ENCODE measurements around the gene IDH3B. TPM values are rescaled to one million over a fixed set of nuclear protein-coding genes. Genes with fewer than 3 reads are reported as not detected.

IDH3B gene
- total and polyA plus RNA-seq, 2 experiments from 2014 or later: 216 to 244 TPM

DNA sequence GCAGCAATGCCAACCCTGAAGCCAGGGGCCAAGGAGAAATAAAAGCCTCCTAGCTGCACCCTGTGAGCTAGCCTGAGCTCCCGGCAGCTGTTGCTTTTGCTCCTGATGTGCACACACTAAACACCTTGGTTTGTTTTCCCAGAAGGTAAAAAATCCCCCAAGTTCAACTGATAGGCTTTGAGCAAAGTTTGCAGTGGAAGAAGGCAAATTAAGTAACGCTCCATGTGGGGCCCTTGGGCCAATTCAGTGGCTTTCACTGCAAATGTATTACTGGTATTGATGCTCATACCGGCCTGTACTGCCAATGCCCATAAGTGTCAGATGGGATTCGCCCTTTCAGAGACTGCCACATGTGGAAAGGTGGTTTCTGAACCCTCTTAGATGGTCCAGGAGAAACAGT, 9.4 kb upstream of the IDH3B start:
- no peak for DNase-seq (ENCODE audit: low read depth in 1 of 2, low spot score in 1 of 2)
- H3K4me3 ChIP-seq: no peak overlapping the region
- no peaks in the 10 kb centered on the region for H3K9me3 ChIP-seq (ENCODE audit: low read depth)
- H3K36me3 ChIP-seq: no peaks in the 10 kb centered on the region
- peaks cover 51% of the 10 kb centered on the region for H3K27me3 ChIP-seq
- TF ChIP-seq, protein P1, sequence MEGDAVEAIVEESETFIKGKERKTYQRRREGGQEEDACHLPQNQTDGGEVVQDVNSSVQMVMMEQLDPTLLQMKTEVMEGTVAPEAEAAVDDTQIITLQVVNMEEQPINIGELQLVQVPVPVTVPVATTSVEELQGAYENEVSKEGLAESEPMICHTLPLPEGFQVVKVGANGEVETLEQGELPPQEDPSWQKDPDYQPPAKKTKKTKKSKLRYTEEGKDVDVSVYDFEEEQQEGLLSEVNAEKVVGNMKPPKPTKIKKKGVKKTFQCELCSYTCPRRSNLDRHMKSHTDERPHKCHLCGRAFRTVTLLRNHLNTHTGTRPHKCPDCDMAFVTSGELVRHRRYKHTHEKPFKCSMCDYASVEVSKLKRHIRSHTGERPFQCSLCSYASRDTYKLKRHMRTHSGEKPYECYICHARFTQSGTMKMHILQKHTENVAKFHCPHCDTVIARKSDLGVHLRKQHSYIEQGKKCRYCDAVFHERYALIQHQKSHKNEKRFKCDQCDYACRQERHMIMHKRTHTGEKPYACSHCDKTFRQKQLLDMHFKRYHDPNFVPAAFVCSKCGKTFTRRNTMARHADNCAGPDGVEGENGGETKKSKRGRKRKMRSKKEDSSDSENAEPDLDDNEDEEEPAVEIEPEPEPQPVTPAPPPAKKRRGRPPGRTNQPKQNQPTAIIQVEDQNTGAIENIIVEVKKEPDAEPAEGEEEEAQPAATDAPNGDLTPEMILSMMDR (IDR thresholded peaks at IDR 0.05; ENCODE audit: low read depth, low read length): no peak
- no peaks in the 10 kb centered on the region for H3K4me1 ChIP-seq (ENCODE audit: low read depth)
- H3K27ac ChIP-seq: no peak overlapping the region

- Histone ChIP-seq H3K36me3 (no peaks in the 10 kb centered on the region), H3K4me3 (no peak overlapping the region), H3K27ac (no peak overlapping the region), H3K27me3 (peaks cover 49% of the 10 kb centered on the region), H3K4me1 (ENCODE audit: low read depth) (no peaks in the 10 kb centered on the region), H3K9me3 (ENCODE audit: low read depth) (no peaks in the 10 kb centered on the region)
- no peak for DNase-seq (ENCODE audit: low read depth in 1 of 2, low spot score in 1 of 2)
- TF ChIP-seq, protein P1 (IDR thresholded peaks at IDR 0.05; ENCODE audit: low read depth, low read length): no peak
Measured at GRCh38 chr20:2672446-2672845, 8.4 kb upstream of the IDH3B start.

DNA sequence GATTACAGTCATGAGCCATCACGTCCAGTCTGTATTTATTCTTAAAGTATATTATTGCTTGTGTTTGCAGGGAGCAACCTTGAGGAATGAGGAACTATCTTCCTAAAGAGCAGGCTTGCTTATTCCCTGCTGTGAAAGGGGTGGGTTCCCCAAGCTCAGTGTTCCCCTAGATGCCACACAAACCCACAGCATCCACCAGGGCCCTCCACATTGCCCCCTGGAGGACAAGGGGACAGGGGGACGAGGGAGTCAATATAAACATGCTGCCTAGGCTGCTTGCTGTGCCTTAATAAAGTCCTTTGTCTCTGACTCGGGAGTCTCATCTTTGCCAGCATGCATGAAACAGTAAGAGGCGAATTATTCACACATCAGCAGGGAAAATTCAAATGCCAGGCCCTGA, 8.0 kb upstream of the IDH3B start:
- Histone ChIP-seq H3K4me1 (ENCODE audit: low read depth) (no peaks in the 10 kb centered on the region), H3K9me3 (ENCODE audit: low read depth) (no peaks in the 10 kb centered on the region), H3K36me3 (no peaks in the 10 kb centered on the region), H3K27ac (no peak overlapping the region), H3K27me3 (peaks cover 44% of the 10 kb centered on the region), H3K4me3 (no peak overlapping the region)
- no peak for DNase-seq (ENCODE audit: low read depth in 1 of 2, low spot score in 1 of 2)
- TF ChIP-seq, protein P1 (IDR thresholded peaks at IDR 0.05; ENCODE audit: low read depth, low read length): peak; percentile 24

DNA sequence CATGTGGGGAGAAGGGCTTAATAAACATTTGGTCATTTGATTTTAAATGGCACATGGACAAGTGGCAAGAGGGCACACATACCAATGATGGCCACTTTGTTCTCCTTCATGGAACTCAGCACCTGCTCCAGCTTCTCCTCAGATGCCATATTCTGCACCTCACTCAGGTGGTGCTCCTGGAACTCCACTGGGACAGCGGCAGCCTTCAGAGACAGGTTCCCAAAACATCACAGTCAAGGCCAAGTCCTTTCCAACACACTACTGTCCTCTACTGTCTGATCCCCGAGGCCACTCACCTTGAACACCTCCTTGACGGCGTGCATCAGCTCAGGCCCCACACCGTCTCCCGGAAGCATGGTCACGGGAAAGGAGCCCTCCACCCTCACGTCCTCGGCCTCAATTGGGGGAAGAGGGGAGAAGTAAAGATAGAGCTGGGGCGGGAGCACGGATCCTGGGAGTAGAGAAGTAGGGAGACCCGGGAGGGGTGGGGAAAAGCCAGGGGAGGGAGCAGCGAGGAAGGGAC, 591 bp downstream of the IDH3B start:
- H3K36me3 ChIP-seq: peaks cover 14% of the 10 kb centered on the region
- H3K27me3 ChIP-seq: peaks cover 18% of the 10 kb centered on the region
- peaks cover 9% of the 10 kb centered on the region for H3K4me1 ChIP-seq (ENCODE audit: low read depth)
- TF ChIP-seq, protein P1 (IDR thresholded peaks at IDR 0.05; ENCODE audit: low read depth, low read length): no peak
- peak overlapping the region; percentile 98 for H3K27ac ChIP-seq
- H3K9me3 ChIP-seq (ENCODE audit: low read depth): no peaks in the 10 kb centered on the region
- peak overlapping the region; percentile 90 for H3K4me3 ChIP-seq
- DNase-seq (ENCODE audit: low read depth in 1 of 2, low spot score in 1 of 2): no peak

DNA sequence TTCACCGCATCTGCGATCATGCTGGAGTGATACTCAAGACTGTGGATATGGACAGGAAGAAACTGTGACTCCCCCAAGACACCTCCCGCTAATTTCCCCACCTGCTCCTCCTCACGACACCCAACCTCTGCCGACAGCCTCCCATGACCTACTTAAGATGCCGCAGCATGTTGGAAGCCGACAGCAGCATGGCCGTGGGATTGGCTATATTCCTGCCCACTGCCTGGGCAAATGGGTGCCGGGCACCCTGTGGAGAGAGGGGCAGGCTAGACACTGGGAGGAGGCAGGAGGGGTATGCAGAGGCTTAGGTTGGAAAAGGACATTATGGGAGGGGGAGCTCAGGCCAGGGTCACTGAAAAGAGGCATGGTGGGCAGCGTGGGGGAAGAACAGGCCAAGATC, 4.5 kb downstream of the IDH3B start:
- Histone ChIP-seq H3K36me3 (peaks cover 52% of the 10 kb centered on the region), H3K4me1 (ENCODE audit: low read depth) (peaks cover 7% of the 10 kb centered on the region), H3K27ac (no peak overlapping the region), H3K9me3 (ENCODE audit: low read depth) (no peaks in the 10 kb centered on the region), H3K4me3 (no peak overlapping the region), H3K27me3 (no peaks in the 10 kb centered on the region)
- DNase-seq (ENCODE audit: low read depth in 1 of 2, low spot score in 1 of 2): no peak
- TF ChIP-seq, protein P1 (IDR thresholded peaks at IDR 0.05; ENCODE audit: low read depth, low read length): no peak

Measured in cardiac muscle cell (in vitro differentiated cells and primary cell).